Measurements from ENCODE around the gene KCNJ1. TPM values are rescaled to one million over a fixed set of nuclear protein-coding genes. Genes with fewer than 3 reads are reported as not detected.
A peak's percentile ranks its signal among the peaks of the same experiment; 100 is the strongest.

Gene KCNJ1
- total RNA-seq, 1 donor from 2014 or later, result 0.27 TPM

- TF ChIP-seq, protein P1, sequence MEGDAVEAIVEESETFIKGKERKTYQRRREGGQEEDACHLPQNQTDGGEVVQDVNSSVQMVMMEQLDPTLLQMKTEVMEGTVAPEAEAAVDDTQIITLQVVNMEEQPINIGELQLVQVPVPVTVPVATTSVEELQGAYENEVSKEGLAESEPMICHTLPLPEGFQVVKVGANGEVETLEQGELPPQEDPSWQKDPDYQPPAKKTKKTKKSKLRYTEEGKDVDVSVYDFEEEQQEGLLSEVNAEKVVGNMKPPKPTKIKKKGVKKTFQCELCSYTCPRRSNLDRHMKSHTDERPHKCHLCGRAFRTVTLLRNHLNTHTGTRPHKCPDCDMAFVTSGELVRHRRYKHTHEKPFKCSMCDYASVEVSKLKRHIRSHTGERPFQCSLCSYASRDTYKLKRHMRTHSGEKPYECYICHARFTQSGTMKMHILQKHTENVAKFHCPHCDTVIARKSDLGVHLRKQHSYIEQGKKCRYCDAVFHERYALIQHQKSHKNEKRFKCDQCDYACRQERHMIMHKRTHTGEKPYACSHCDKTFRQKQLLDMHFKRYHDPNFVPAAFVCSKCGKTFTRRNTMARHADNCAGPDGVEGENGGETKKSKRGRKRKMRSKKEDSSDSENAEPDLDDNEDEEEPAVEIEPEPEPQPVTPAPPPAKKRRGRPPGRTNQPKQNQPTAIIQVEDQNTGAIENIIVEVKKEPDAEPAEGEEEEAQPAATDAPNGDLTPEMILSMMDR (conservative IDR thresholded peaks at IDR 0.05), result no peak
- H3K4me1 Mint-ChIP-seq (ENCODE audit: unreplicated experiment), result peaks cover 10% of the 10 kb centered on the region
- no peak for DNase-seq (ENCODE audit: extremely low spot score, unreplicated experiment)
- no peaks in the 10 kb centered on the region for H3K36me3 Mint-ChIP-seq
- H3K27me3 Mint-ChIP-seq, result peaks cover 30% of the 10 kb centered on the region
- no peak overlapping the region for H3K27ac Mint-ChIP-seq
- no peaks in the 10 kb centered on the region for H3K9me3 Mint-ChIP-seq
- no peak overlapping the region for H3K4me3 Mint-ChIP-seq
Observed at GRCh38 chr11:128828350-128828749, 38.7 kb downstream of the KCNJ1 start.

DNA sequence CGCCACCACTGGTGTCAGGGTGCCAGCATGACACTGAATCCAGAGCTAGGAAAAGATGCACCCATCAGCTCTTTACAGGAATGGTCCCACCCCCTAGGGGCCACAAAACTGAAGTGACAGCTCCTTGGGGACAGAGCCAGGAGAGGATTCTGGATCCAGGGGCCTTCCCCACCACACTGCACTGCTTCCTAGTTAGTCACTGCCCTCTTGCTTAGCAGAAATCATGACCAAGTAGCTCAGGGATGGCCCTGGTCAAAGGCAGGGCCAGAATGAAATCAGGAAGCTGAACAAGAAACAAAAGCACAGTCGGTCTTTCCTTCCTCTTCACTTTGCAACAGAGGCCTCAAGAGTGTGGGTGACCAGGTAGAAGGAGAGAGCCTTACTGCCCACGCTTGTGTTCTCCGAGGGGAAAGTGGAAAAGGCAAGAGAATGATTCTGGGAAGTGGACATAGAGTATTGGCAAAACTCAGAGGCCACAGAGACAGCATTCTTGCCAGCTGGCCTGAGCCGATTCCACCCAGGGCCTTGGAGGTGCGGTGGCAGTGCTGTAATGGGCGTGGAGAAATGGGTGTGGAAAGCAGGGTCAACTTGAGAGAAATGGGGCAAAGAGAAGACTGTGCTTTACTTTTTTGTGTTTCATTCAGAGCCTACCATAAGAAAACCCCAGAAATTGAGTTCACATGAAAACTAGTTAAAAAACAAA, 39.8 kb downstream of the KCNJ1 start:
- Mint-ChIP-seq H3K36me3 (no peaks in the 10 kb centered on the region), H3K27me3 (peaks cover 32% of the 10 kb centered on the region), H3K4me1 (ENCODE audit: unreplicated experiment) (peaks cover 14% of the 10 kb centered on the region), H3K9me3 (no peaks in the 10 kb centered on the region), H3K4me3 (no peak overlapping the region), H3K27ac (peak overlapping the region; percentile 6)
- no peak for DNase-seq (ENCODE audit: extremely low spot score, unreplicated experiment)
- TF ChIP-seq, protein P1 (conservative IDR thresholded peaks at IDR 0.05), result no peak

DNA sequence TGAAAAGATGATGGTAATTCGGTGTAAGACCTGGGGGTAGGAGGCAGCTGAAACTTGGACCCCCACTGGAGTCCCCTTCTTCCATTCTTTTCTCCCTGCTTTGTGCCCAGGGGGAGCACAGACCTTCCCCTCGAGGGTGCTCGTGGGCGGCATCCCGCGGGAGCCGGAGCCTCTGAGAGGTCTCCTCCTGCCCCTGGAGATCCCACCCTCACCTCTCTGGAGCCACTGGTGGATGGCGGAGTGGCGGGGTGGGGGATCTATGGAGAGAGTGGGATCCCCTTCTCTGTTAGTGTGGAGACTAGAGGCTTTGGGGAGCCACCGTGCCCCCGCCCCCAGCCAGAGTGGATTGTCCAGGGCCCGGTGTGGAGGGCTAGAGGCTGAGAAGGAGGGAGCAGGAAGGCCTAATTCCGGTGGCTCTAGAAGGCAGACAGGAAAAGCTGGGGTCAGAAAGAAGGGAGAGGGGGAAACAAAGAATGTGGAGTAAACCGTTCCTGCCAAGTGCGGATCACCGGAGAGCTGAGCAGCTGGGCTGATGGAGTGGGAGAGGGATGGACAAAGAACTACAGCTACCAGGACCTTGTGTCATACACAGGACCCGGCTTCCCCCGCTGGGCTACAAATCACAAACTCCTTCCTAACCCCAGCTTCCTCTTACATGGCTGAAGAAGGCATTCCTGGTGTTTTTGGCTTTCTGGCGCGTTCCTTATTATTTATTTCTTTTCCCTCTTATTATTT, 41.9 kb downstream of the KCNJ1 start:
- no peak overlapping the region for H3K27ac Mint-ChIP-seq
- no peak overlapping the region for H3K4me3 Mint-ChIP-seq
- peaks cover 25% of the 10 kb centered on the region for H3K27me3 Mint-ChIP-seq
- no peaks in the 10 kb centered on the region for H3K9me3 Mint-ChIP-seq
- peaks cover 9% of the 10 kb centered on the region for H3K4me1 Mint-ChIP-seq (ENCODE audit: unreplicated experiment)
- DNase-seq (ENCODE audit: extremely low spot score, unreplicated experiment), result no peak
- no peaks in the 10 kb centered on the region for H3K36me3 Mint-ChIP-seq
- TF ChIP-seq, protein P1 (conservative IDR thresholded peaks at IDR 0.05), result no peak

GRCh38 chr11:128824191-128825049, 42.7 kb downstream of the KCNJ1 start:
- Mint-ChIP-seq H3K36me3 (no peaks in the 10 kb centered on the region), H3K4me1 (ENCODE audit: unreplicated experiment) (peaks cover 9% of the 10 kb centered on the region), H3K9me3 (no peaks in the 10 kb centered on the region), H3K27me3 (peaks cover 25% of the 10 kb centered on the region), H3K27ac (no peak overlapping the region), H3K4me3 (no peak overlapping the region)
- TF ChIP-seq, protein P1 (conservative IDR thresholded peaks at IDR 0.05), result no peak
- DNase-seq (ENCODE audit: extremely low spot score, unreplicated experiment), result no peak

- no peak for DNase-seq (ENCODE audit: extremely low spot score, unreplicated experiment)
- Mint-ChIP-seq H3K4me3 (peak overlapping the region; percentile 64), H3K36me3 (no peaks in the 10 kb centered on the region), H3K9me3 (no peaks in the 10 kb centered on the region), H3K27me3 (peaks cover 28% of the 10 kb centered on the region), H3K4me1 (ENCODE audit: unreplicated experiment) (peaks cover 9% of the 10 kb centered on the region), H3K27ac (no peak overlapping the region)
- TF ChIP-seq, protein P1 (conservative IDR thresholded peaks at IDR 0.05), result no peak
Observed at GRCh38 chr11:128823753-128824152, 43.3 kb downstream of the KCNJ1 start.

All from type B pancreatic cell (in vitro differentiated cells).